ENCODE measurements around the gene OR14K1. TPM values are rescaled to one million over a fixed set of nuclear protein-coding genes. Genes with fewer than 3 reads are reported as not detected.
"Not testable (repeated sequence)": the region's sequence is repeated elsewhere in the genome, so short reads cannot be mapped to it uniquely, and the experiment has no call there.

OR14K1 gene
- total RNA-seq, 1 experiment from 2014 or later: not detected

GRCh38 chr1:247741756-247742155, 3.3 kb downstream of the OR14K1 start:
- H3K27me3 ChIP-seq (ENCODE audit: insufficient read depth, low read length): no peaks in the 10 kb centered on the region
- no peaks in the 10 kb centered on the region for H3K9me2 ChIP-seq (ENCODE audit: insufficient read depth)
- no peaks in the 10 kb centered on the region for H4K20me1 ChIP-seq (ENCODE audit: insufficient read depth)
- no peaks in the 10 kb centered on the region for H3K4me1 ChIP-seq (ENCODE audit: control insufficient read depth in 1 of 2, insufficient read depth in 2 of 2, low read length in 2 of 2)
- CTCF ChIA-PET: no interaction called here
- TF ChIP-seq EGR1 (IDR thresholded peaks at IDR 0.05; ENCODE audit: low read depth) (no peak), SP1 (IDR thresholded peaks at IDR 0.05; ENCODE audit: low read depth) (no peak), CBX3 (IDR thresholded peaks at IDR 0.05; ENCODE audit: low read depth) (no peak), FOSL1 (IDR thresholded peaks at IDR 0.05; ENCODE audit: low read depth) (no peak), ZNF274 (IDR thresholded peaks at IDR 0.05; ENCODE audit: low read depth, low read length) (no peak), CEBPB (IDR thresholded peaks at IDR 0.05; ENCODE audit: low read depth) (no peak), EZH2 (IDR thresholded peaks at IDR 0.05) (no peak), ELF1 (IDR thresholded peaks at IDR 0.05; ENCODE audit: borderline replicate concordance, low read depth) (no peak), ZFX (IDR thresholded peaks at IDR 0.05) (no peak), RAD21 (IDR thresholded peaks at IDR 0.05; ENCODE audit: low read depth) (no peak), SRF (IDR thresholded peaks at IDR 0.05; ENCODE audit: low read depth) (no peak), ATF3 (IDR thresholded peaks at IDR 0.05) (no peak), POLR2A (IDR thresholded peaks at IDR 0.05; ENCODE audit: borderline replicate concordance, extremely low read depth, insufficient read depth, insufficient read length) (no peak), CTCF (IDR thresholded peaks at IDR 0.05 in 2 of 3, conservative IDR thresholded peaks at IDR 0.05 in 1 of 3; ENCODE audit: borderline replicate concordance in 1 of 3, insufficient read depth in 1 of 3, low read depth in 2 of 3, low read length in 2 of 3) (no peak), YY1 (IDR thresholded peaks at IDR 0.05; ENCODE audit: extremely low read depth, insufficient replicate concordance, low read depth, low read length) (no peak), ZBTB33 (IDR thresholded peaks at IDR 0.05; ENCODE audit: extremely low read depth, insufficient replicate concordance, low read length) (no peak), MAX (IDR thresholded peaks at IDR 0.05) (no peak)
- no TSS peak for BruUV-seq (replicated peaks)
- ATAC-seq (no peak), DNase-seq (ENCODE audit: low read depth, low spot score) (no peak)
- H3K9ac ChIP-seq (ENCODE audit: low read length): no peak overlapping the region
- peaks cover 4 to 24% of the 10 kb centered on the region in 2 experiments; a peak in 2 of 4 replicates for H3K9me3 ChIP-seq (ENCODE audit: control insufficient read depth in 1 of 2, insufficient read depth in 1 of 2, low read depth in 1 of 2, low read length in 2 of 2)
- no peak overlapping the region for H2AFZ ChIP-seq (ENCODE audit: low read depth, low read length, poor library complexity, severe bottlenecking)
- POLR2A ChIA-PET: no interaction called here
- no peaks in the 10 kb centered on the region for H3K79me2 ChIP-seq (ENCODE audit: insufficient read depth, low read length)
- RAD21 ChIA-PET (ENCODE audit: low non-redundant PET in 1 of 2, low total read pairs in 2 of 2, uncharacterized antibody in 2 of 2, unreplicated experiment in 2 of 2): no interaction called here
- no peak overlapping the region for H3K4me3 ChIP-seq (replicated peaks in 1 of 2; ENCODE audit: low read depth in 1 of 2, low read length in 2 of 2)
- no peak overlapping the region for H3K27ac ChIP-seq (ENCODE audit: low read depth, low read length)
- H3K4me2 ChIP-seq (ENCODE audit: low read length): no peak overlapping the region
- no peaks in the 10 kb centered on the region for H3K36me3 ChIP-seq (ENCODE audit: control insufficient read depth in 1 of 2, insufficient read depth in 2 of 2, low read length in 2 of 2)
- intact Hi-C loops (cut with micrococcal nuclease): no loop called here

GRCh38 chr1:247742215-247742760, 3.9 kb downstream of the OR14K1 start:
- peaks cover 4 to 24% of the 10 kb centered on the region in 2 experiments; a peak in 2 of 4 replicates for H3K9me3 ChIP-seq (ENCODE audit: control insufficient read depth in 1 of 2, insufficient read depth in 1 of 2, low read depth in 1 of 2, low read length in 2 of 2)

More at GRCh38 chr1:247742215-247742760, 3.9 kb downstream of the OR14K1 start:
- BruUV-seq (replicated peaks); H3K4me2 ChIP-seq (ENCODE audit: low read length); H3K4me3 ChIP-seq (replicated peaks in 1 of 2; ENCODE audit: low read depth in 1 of 2, low read length in 2 of 2); ATAC-seq; intact Hi-C loops (cut with micrococcal nuclease); H3K36me3 ChIP-seq (ENCODE audit: control insufficient read depth in 1 of 2, insufficient read depth in 2 of 2, low read length in 2 of 2); H3K79me2 ChIP-seq (ENCODE audit: insufficient read depth, low read length); POLR2A ChIA-PET; DNase-seq (ENCODE audit: low read depth, low spot score); RAD21 ChIA-PET (ENCODE audit: low non-redundant PET in 1 of 2, low total read pairs in 2 of 2, uncharacterized antibody in 2 of 2, unreplicated experiment in 2 of 2); H3K4me1 ChIP-seq (ENCODE audit: control insufficient read depth in 1 of 2, insufficient read depth in 2 of 2, low read length in 2 of 2); H4K20me1 ChIP-seq (ENCODE audit: insufficient read depth); CTCF ChIA-PET; H3K9me2 ChIP-seq (ENCODE audit: insufficient read depth); H2AFZ ChIP-seq (ENCODE audit: low read depth, low read length, poor library complexity, severe bottlenecking); H3K9ac ChIP-seq (ENCODE audit: low read length); H3K27me3 ChIP-seq (ENCODE audit: insufficient read depth, low read length); H3K27ac ChIP-seq (ENCODE audit: low read depth, low read length): not testable (repeated sequence)

All from HCT116 (cell line).